H1 (cell line): ENCODE results near the gene CYP39A1.

Experiments used
- CBX5 ChIP-seq: fragments of 300-800, 300-1000 bp; sonication (generic); IDR thresholded peaks from 2 replicates; pipeline ENCODE4 v1.7.1; 2016; ENCODE audit warnings: antibody characterized with exemption, low read length, low read depth
- CHD1 ChIP-seq: IDR thresholded peaks from 2 replicates; pipeline ENCODE4 v1.6.1; 2012; ENCODE audit warnings: low read depth, low read length, improper control_type of control experiment
- CREB1 ChIP-seq: IDR thresholded peaks from 2 replicates; pipeline ENCODE4 v1.6.1; 2012; ENCODE audit warnings: inconsistent platforms
- CTCF ChIP-seq, 3 experiments: IDR thresholded peaks; 1 replicate in 2 of 3; 2 replicates in 1 of 3; pipeline versions ENCODE4 v1.5.1 to v1.6.1; 2011; ENCODE audit warnings: low read length in 3 of 3, mild to moderate bottlenecking in 3 of 3, inconsistent platforms in 2 of 3, low read depth in 1 of 3, moderate library complexity in 1 of 3; ENCODE audit not compliant: insufficient read depth in 1 of 3; ENCODE audit errors: control extremely low read depth in 1 of 3
- EP300 ChIP-seq, 2 experiments: IDR thresholded peaks; 1 replicate in 1 of 2; 2 replicates in 1 of 2; pipeline ENCODE4 v1.6.1; 2011 to 2012; ENCODE audit warnings: low read depth in 2 of 2, low read length in 2 of 2, mild to moderate bottlenecking in 2 of 2, borderline replicate concordance in 1 of 2, inconsistent platforms in 1 of 2, moderate library complexity in 1 of 2
- EZH2 ChIP-seq: fragments of 200-600 bp; sonication (generic); IDR thresholded peaks from 2 replicates; pipeline ENCODE4 v1.7.1; 2012; ENCODE audit warnings: low read depth, mild to moderate bottlenecking, moderate library complexity, low read length, inconsistent platforms; ENCODE audit not compliant: severe bottlenecking
- HDAC2 ChIP-seq, 2 experiments: fragments of 300-600 bp in 1 of 2; sonication (generic) in 1 of 2; IDR thresholded peaks; 2 replicates each; pipeline ENCODE4 v1.6.1; 2011 to 2012; ENCODE audit warnings: low read depth in 2 of 2, low read length in 2 of 2, mild to moderate bottlenecking in 2 of 2, moderate library complexity in 2 of 2, borderline replicate concordance in 1 of 2, inconsistent platforms in 1 of 2
- JUN ChIP-seq: IDR thresholded peaks from 2 replicates; pipeline ENCODE4 v1.6.1; 2011; ENCODE audit warnings: low read depth, mild to moderate bottlenecking, improper control_type of control experiment, low read length
- POLR2A ChIP-seq, 2 experiments: IDR thresholded peaks; 1 replicate in 1 of 2; 2 replicates in 1 of 2; pipeline ENCODE4 v1.6.1; 2011; ENCODE audit warnings: low read depth in 2 of 2, low read length in 2 of 2, mild to moderate bottlenecking in 2 of 2; ENCODE audit errors: control extremely low read depth in 1 of 2
- RBBP5 ChIP-seq: IDR thresholded peaks from 2 replicates; pipeline ENCODE4 v1.7.1; 2012; ENCODE audit warnings: low read depth, mild to moderate bottlenecking, inconsistent platforms, low read length, moderate library complexity, borderline replicate concordance
- SP1 ChIP-seq: IDR thresholded peaks from 2 replicates; pipeline ENCODE4 v1.6.1; 2011; ENCODE audit warnings: low read depth, low read length
- TBP ChIP-seq: IDR thresholded peaks from 2 replicates; pipeline ENCODE4 v1.6.1; 2011; ENCODE audit warnings: low read depth, low read length, improper control_type of control experiment
- YY1 ChIP-seq: IDR thresholded peaks from 2 replicates; pipeline ENCODE4 v1.6.1; 2011; ENCODE audit warnings: low read depth, mild to moderate bottlenecking, low read length

- TF ChIP-seq CTCF (IDR thresholded peaks at IDR 0.05; ENCODE audit: control extremely low read depth in 1 of 3, insufficient read depth in 1 of 3, low read depth in 1 of 3, low read length in 3 of 3) (no peak), EZH2 (no peak), SP1 (no peak), EP300 (IDR thresholded peaks at IDR 0.05; ENCODE audit: borderline replicate concordance in 1 of 2, low read depth in 2 of 2, low read length in 2 of 2) (no peak), CREB1 (no peak), CBX5 (no peak), HDAC2 (IDR thresholded peaks at IDR 0.05; ENCODE audit: borderline replicate concordance in 1 of 2, low read depth in 2 of 2, low read length in 2 of 2) (no peak), CHD1 (no peak), RBBP5 (no peak), POLR2A (IDR thresholded peaks at IDR 0.05; ENCODE audit: control extremely low read depth in 1 of 2, low read depth in 2 of 2, low read length in 2 of 2) (no peak), JUN (no peak), TBP (no peak), YY1 (no peak)
Measured at GRCh38 chr6:46526607-46527006, 126.0 kb downstream of the CYP39A1 start.
